NCI-H1092 (cell line): ENCODE measurements around the gene PTPRT.

ENCODE experiments used
- DNase-seq: peaks from one replicate; lab custom pipeline; 2025; lab: John Stamatoyannopoulos, UW

The PTPRT gene

GRCh38 chr20:42461965-42462593 lies 727.6 kb downstream of the PTPRT start:
- DNase-seq, result no peak

GRCh38 chr20:42461291-42461690 lies 728.4 kb downstream of the PTPRT start:
- DNase-seq, result no peak

- DNase-seq, result no peak
These were observed 742.4 kb downstream of the PTPRT start for GRCh38 chr20:42447270-42447669.

GRCh38 chr20:42444799-42445198 lies 744.9 kb downstream of the PTPRT start:
- DNase-seq, result no peak

GRCh38 chr20:42443200-42443599 lies 746.5 kb downstream of the PTPRT start:
- DNase-seq, result no peak

- DNase-seq, result no peak
These were observed 747.0 kb downstream of the PTPRT start for GRCh38 chr20:42442716-42443115.

GRCh38 chr20:42441864-42442331 lies 747.8 kb downstream of the PTPRT start:
- DNase-seq, result no peak

- DNase-seq, result no peak
These were observed 748.4 kb downstream of the PTPRT start for GRCh38 chr20:42441196-42441863.

- DNase-seq, result no peak
These were observed 754.5 kb downstream of the PTPRT start for GRCh38 chr20:42435230-42435629.

GRCh38 chr20:42432496-42433334 lies 757.0 kb downstream of the PTPRT start:
- DNase-seq, result no peak

GRCh38 chr20:42430598-42430997 lies 759.1 kb downstream of the PTPRT start:
- no peak for DNase-seq

- DNase-seq, result no peak
These were observed 759.8 kb downstream of the PTPRT start for GRCh38 chr20:42429761-42430458.

GRCh38 chr20:42419814-42420532 lies 769.7 kb downstream of the PTPRT start:
- no peak for DNase-seq

GRCh38 chr20:42406826-42407225 lies 782.9 kb downstream of the PTPRT start:
- DNase-seq, result no peak

GRCh38 chr20:42402455-42402854 lies 787.3 kb downstream of the PTPRT start:
- DNase-seq, result no peak

- DNase-seq, result no peak
These were observed 788.1 kb downstream of the PTPRT start for GRCh38 chr20:42401613-42402012.

GRCh38 chr20:42399802-42400201 lies 789.9 kb downstream of the PTPRT start:
- DNase-seq, result no peak

GRCh38 chr20:42392442-42392841 lies 797.3 kb downstream of the PTPRT start:
- DNase-seq, result no peak

- no peak for DNase-seq
These were observed 797.9 kb downstream of the PTPRT start for GRCh38 chr20:42391807-42392206.

GRCh38 chr20:42380287-42380686 lies 809.4 kb downstream of the PTPRT start:
- DNase-seq, result no peak

GRCh38 chr20:42379385-42379784 lies 810.3 kb downstream of the PTPRT start:
- no peak for DNase-seq

- DNase-seq, result no peak
These were observed 810.9 kb downstream of the PTPRT start for GRCh38 chr20:42378826-42379225.
